ENCODE results near the gene MCUB. TPM values are rescaled to one million over a fixed set of nuclear protein-coding genes. Genes with fewer than 3 reads are reported as not detected.

The MCUB gene
- total RNA-seq, 1 donor from 2014 or later, result 7.2 TPM

GRCh38 chr4:109665783-109666485, 105.9 kb downstream of the MCUB start:
- TF ChIP-seq CTCF (IDR thresholded peaks at IDR 0.05), result no peak
- H3K36me3 Mint-ChIP-seq (ENCODE audit: low read depth), result peaks cover 2% of the 10 kb centered on the region
- no peak for DNase-seq (ENCODE audit: low spot score)
- H3K27ac Mint-ChIP-seq (ENCODE audit: unreplicated experiment), result no peak overlapping the region
- no peaks in the 10 kb centered on the region for H3K4me1 Mint-ChIP-seq (ENCODE audit: low read depth)
- no peaks in the 10 kb centered on the region for H3K9me3 Mint-ChIP-seq (ENCODE audit: low read depth)
- H3K27me3 Mint-ChIP-seq (ENCODE audit: low read depth), result no peaks in the 10 kb centered on the region
- H3K4me3 Mint-ChIP-seq (ENCODE audit: unreplicated experiment), result no peak overlapping the region

GRCh38 chr4:109671350-109671749, 111.3 kb downstream of the MCUB start:
- Mint-ChIP-seq H3K4me1 (ENCODE audit: low read depth) (no peaks in the 10 kb centered on the region), H3K36me3 (ENCODE audit: low read depth) (peaks cover 11% of the 10 kb centered on the region), H3K27ac (ENCODE audit: unreplicated experiment) (no peak overlapping the region), H3K4me3 (ENCODE audit: unreplicated experiment) (no peak overlapping the region), H3K27me3 (ENCODE audit: low read depth) (no peaks in the 10 kb centered on the region), H3K9me3 (ENCODE audit: low read depth) (peaks cover 11% of the 10 kb centered on the region)
- no peak for TF ChIP-seq CTCF (IDR thresholded peaks at IDR 0.05)
- DNase-seq (ENCODE audit: low spot score), result no peak

- H3K9me3 Mint-ChIP-seq (ENCODE audit: low read depth), result peaks cover 11% of the 10 kb centered on the region
- H3K27ac Mint-ChIP-seq (ENCODE audit: unreplicated experiment), result no peak overlapping the region
Measured at GRCh38 chr4:109672169-109672930, 112.3 kb downstream of the MCUB start.

GRCh38 chr4:109673303-109673702, 113.3 kb downstream of the MCUB start:
- Mint-ChIP-seq H3K36me3 (ENCODE audit: low read depth) (peaks cover 11% of the 10 kb centered on the region), H3K4me3 (ENCODE audit: unreplicated experiment) (no peak overlapping the region), H3K27ac (ENCODE audit: unreplicated experiment) (no peak overlapping the region), H3K4me1 (ENCODE audit: low read depth) (no peaks in the 10 kb centered on the region), H3K27me3 (ENCODE audit: low read depth) (no peaks in the 10 kb centered on the region), H3K9me3 (ENCODE audit: low read depth) (peaks cover 11% of the 10 kb centered on the region)
- no peak for DNase-seq (ENCODE audit: low spot score)
- TF ChIP-seq CTCF (IDR thresholded peaks at IDR 0.05), result no peak

More at GRCh38 chr4:109672169-109672930, 112.3 kb downstream of the MCUB start:
- no peak for DNase-seq (ENCODE audit: low spot score)
- H3K36me3 Mint-ChIP-seq (ENCODE audit: low read depth), result peaks cover 11% of the 10 kb centered on the region
- no peak for TF ChIP-seq CTCF (IDR thresholded peaks at IDR 0.05)
- H3K4me3 Mint-ChIP-seq (ENCODE audit: unreplicated experiment), result no peak overlapping the region
- no peaks in the 10 kb centered on the region for H3K27me3 Mint-ChIP-seq (ENCODE audit: low read depth)
- no peaks in the 10 kb centered on the region for H3K4me1 Mint-ChIP-seq (ENCODE audit: low read depth)

GRCh38 chr4:109675181-109675580, 115.1 kb downstream of the MCUB start:
- H3K27ac Mint-ChIP-seq (ENCODE audit: unreplicated experiment), result no peak overlapping the region
- no peak for TF ChIP-seq CTCF (IDR thresholded peaks at IDR 0.05)
- H3K9me3 Mint-ChIP-seq (ENCODE audit: low read depth), result peaks cover 11% of the 10 kb centered on the region
- no peaks in the 10 kb centered on the region for H3K27me3 Mint-ChIP-seq (ENCODE audit: low read depth)
- no peaks in the 10 kb centered on the region for H3K4me1 Mint-ChIP-seq (ENCODE audit: low read depth)
- no peak for DNase-seq (ENCODE audit: low spot score)
- no peak overlapping the region for H3K4me3 Mint-ChIP-seq (ENCODE audit: unreplicated experiment)
- H3K36me3 Mint-ChIP-seq (ENCODE audit: low read depth), result peaks cover 11% of the 10 kb centered on the region
